MCF 10A (cell line): Measurements from ENCODE around the gene ACOXL. TPM values are rescaled to one million over a fixed set of nuclear protein-coding genes. Genes with fewer than 3 reads are reported as not detected.

Source experiments
- BruUV-seq: library from RNA; stranded (reverse); fragments of 400-500 nt; replicated peaks from 2 replicates; lab custom pipeline; 2021; lab: Mats Ljungman, UMichigan
- CTCF ChIA-PET: fragments of 300-600 bp; sonication (Branson Sonifier 250); formaldehyde crosslinking; extraction: SDS; loops from one replicate; lab custom pipeline; 2021; ENCODE audit warnings: antibody characterized with exemption, inconsistent platforms; lab: Yijun Ruan, JAX
- POLR2A ChIA-PET: fragments of 300-600, 350-650 bp; sonication (Branson Sonifier 250); formaldehyde crosslinking; extraction: SDS; loops from one replicate; lab custom pipeline; 2020; ENCODE audit warnings: antibody characterized with exemption, inconsistent platforms; lab: Yijun Ruan, JAX
- DNase-seq: peaks from one replicate; pipeline ENCODE4 v3.0.0-alpha.2; 2018; ENCODE audit not compliant: unreplicated experiment
- H3K27ac Mint-ChIP-seq: one replicate; pipeline ENCODE4 v1.8.0; 2022; ENCODE audit warnings: mild to moderate bottlenecking, low read depth, mixed read lengths; ENCODE audit not compliant: unreplicated experiment
- H3K27me3 Mint-ChIP-seq: one replicate; pipeline ENCODE4 v1.8.0; 2022; ENCODE audit warnings: mixed read lengths; ENCODE audit not compliant: insufficient read depth, unreplicated experiment
- H3K36me3 Mint-ChIP-seq: one replicate; pipeline ENCODE4 v1.8.0; 2022; ENCODE audit warnings: mild to moderate bottlenecking, moderate library complexity, mixed read lengths; ENCODE audit not compliant: insufficient read depth, unreplicated experiment
- H3K4me1 Mint-ChIP-seq: one replicate; pipeline ENCODE4 v1.8.0; 2022; ENCODE audit warnings: mixed read lengths; ENCODE audit not compliant: insufficient read depth, unreplicated experiment
- H3K4me3 Mint-ChIP-seq: one replicate; pipeline ENCODE4 v1.8.0; 2022; ENCODE audit warnings: mild to moderate bottlenecking, moderate library complexity, mixed read lengths; ENCODE audit not compliant: unreplicated experiment
- H3K9me3 Mint-ChIP-seq: one replicate; pipeline ENCODE4 v1.8.0; 2022; ENCODE audit warnings: mixed read lengths; ENCODE audit not compliant: unreplicated experiment
- intact Hi-C: fragments of 100-400 bp; cut with micrococcal nuclease; formaldehyde crosslinking; loops from 2 replicates; pipeline ENCODE4 v1.14.1; 2022
- total RNA-seq: library from RNA; stranded (reverse); gene quantifications from 2 replicates; pipeline ENCODE4 v1.2.3, GENCODE V29; 2022
- TF ChIP-seq, protein P1 (sequence below): fragments of 200-600 bp; IDR thresholded peaks from one replicate; pipeline ENCODE4 v1.8.0; 2022; ENCODE audit warnings: antibody characterized with exemption, mild to moderate bottlenecking; ENCODE audit not compliant: unreplicated experiment

The ACOXL gene
- total RNA-seq, 1 experiment from 2014 or later = not detected

- H3K27me3 Mint-ChIP-seq = peaks cover 28% of the 10 kb centered on the region
- peaks cover 9% of the 10 kb centered on the region for H3K9me3 Mint-ChIP-seq
- ChIA-PET POLR2A (no interaction called here), CTCF (interaction anchor here (0.7 kb wide), 2 partner anchors 18 to 152 kb away, joined by 4 read pairs; no protein-coding TSS in a partner anchor)
- H3K36me3 Mint-ChIP-seq = no peaks in the 10 kb centered on the region
- intact Hi-C loops = no loop called here
- no peak for DNase-seq
- no peak overlapping the region for H3K4me3 Mint-ChIP-seq
- BruUV-seq = no TSS peak
- H3K4me1 Mint-ChIP-seq = no peaks in the 10 kb centered on the region
- H3K27ac Mint-ChIP-seq = no peak overlapping the region
- TF ChIP-seq, protein P1, sequence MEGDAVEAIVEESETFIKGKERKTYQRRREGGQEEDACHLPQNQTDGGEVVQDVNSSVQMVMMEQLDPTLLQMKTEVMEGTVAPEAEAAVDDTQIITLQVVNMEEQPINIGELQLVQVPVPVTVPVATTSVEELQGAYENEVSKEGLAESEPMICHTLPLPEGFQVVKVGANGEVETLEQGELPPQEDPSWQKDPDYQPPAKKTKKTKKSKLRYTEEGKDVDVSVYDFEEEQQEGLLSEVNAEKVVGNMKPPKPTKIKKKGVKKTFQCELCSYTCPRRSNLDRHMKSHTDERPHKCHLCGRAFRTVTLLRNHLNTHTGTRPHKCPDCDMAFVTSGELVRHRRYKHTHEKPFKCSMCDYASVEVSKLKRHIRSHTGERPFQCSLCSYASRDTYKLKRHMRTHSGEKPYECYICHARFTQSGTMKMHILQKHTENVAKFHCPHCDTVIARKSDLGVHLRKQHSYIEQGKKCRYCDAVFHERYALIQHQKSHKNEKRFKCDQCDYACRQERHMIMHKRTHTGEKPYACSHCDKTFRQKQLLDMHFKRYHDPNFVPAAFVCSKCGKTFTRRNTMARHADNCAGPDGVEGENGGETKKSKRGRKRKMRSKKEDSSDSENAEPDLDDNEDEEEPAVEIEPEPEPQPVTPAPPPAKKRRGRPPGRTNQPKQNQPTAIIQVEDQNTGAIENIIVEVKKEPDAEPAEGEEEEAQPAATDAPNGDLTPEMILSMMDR = peak; percentile 11
Observed at GRCh38 chr2:110876167-110876999, 144.0 kb downstream of the ACOXL start.

- no peak overlapping the region for H3K4me3 Mint-ChIP-seq
- H3K4me1 Mint-ChIP-seq = no peaks in the 10 kb centered on the region
- H3K27me3 Mint-ChIP-seq = peaks cover 37% of the 10 kb centered on the region
- intact Hi-C loops = no loop called here
- no peak for DNase-seq
- H3K36me3 Mint-ChIP-seq = no peaks in the 10 kb centered on the region
- TF ChIP-seq, protein P1 = no peak
- BruUV-seq = no TSS peak
- ChIA-PET POLR2A (no interaction called here), CTCF (interaction anchor here (0.7 kb wide), 1 partner anchor 153 kb away, joined by 4 read pairs; no protein-coding TSS in a partner anchor)
- peaks cover 9% of the 10 kb centered on the region for H3K9me3 Mint-ChIP-seq
- no peak overlapping the region for H3K27ac Mint-ChIP-seq
Observed at GRCh38 chr2:110877031-110877827, 144.9 kb downstream of the ACOXL start.

GRCh38 chr2:110878150-110878549 is 145.8 kb downstream of the ACOXL start:
- peaks cover 9% of the 10 kb centered on the region for H3K9me3 Mint-ChIP-seq
- H3K4me1 Mint-ChIP-seq = no peaks in the 10 kb centered on the region
- no peaks in the 10 kb centered on the region for H3K36me3 Mint-ChIP-seq
- BruUV-seq = no TSS peak
- no peak overlapping the region for H3K4me3 Mint-ChIP-seq
- no peak overlapping the region for H3K27ac Mint-ChIP-seq
- intact Hi-C loops = no loop called here
- DNase-seq = no peak
- POLR2A ChIA-PET = interaction anchor here (0.7 kb wide), 1 partner anchor 24 kb away, joined by 4 read pairs; no protein-coding TSS in a partner anchor
- TF ChIP-seq, protein P1 = no peak
- peaks cover 41% of the 10 kb centered on the region for H3K27me3 Mint-ChIP-seq
- CTCF ChIA-PET = interaction anchor here (0.8 kb wide), 1 partner anchor 34 kb away, joined by 3 read pairs; no protein-coding TSS in a partner anchor

DNA sequence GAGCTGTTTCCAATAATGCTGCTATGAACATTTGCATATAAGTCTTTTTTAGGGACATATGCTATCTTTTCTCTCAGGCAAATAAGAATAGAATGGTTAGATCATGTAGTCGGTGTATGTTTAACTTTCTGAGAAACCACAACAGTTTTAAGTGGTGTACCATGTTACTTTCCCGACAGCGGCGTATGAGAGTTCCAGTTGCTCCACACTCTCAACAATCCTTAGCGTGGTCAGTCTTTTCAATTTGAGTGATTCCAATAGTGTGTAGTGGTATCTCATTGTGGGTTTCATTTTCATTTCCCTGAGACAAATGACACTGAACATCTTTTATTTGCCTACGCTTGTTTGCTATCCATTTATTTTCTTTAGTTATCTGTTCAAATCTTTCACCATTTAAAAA is 149.5 kb downstream of the ACOXL start:
- CTCF ChIA-PET = no interaction called here
- no TSS peak for BruUV-seq
- TF ChIP-seq, protein P1 = no peak
- POLR2A ChIA-PET = no interaction called here
- intact Hi-C loops = no loop called here
- DNase-seq = no peak
- H3K4me1 Mint-ChIP-seq = no peaks in the 10 kb centered on the region
- H3K27me3 Mint-ChIP-seq = peaks cover 41% of the 10 kb centered on the region
- H3K9me3 Mint-ChIP-seq = peaks cover 9% of the 10 kb centered on the region
- H3K36me3 Mint-ChIP-seq = no peaks in the 10 kb centered on the region
- no peak overlapping the region for H3K4me3 Mint-ChIP-seq
- H3K27ac Mint-ChIP-seq = no peak overlapping the region
